Smooth muscle cell (in vitro differentiated cells): ENCODE measurements around the gene PITHD1. TPM values are rescaled to one million over a fixed set of nuclear protein-coding genes. Genes with fewer than 3 reads are reported as not detected.

Experiments
- DNase-seq: peaks from one replicate; lab custom pipeline; 2025; ENCODE audit not compliant: unreplicated experiment; lab: John Stamatoyannopoulos, UW
- H2AFZ ChIP-seq: fragments of 200-600 bp; sonication (generic); 2 replicates; pipeline ENCODE4 v1.6.0; 2016; ENCODE audit warnings: antibody characterized with exemption, low read depth, mild to moderate bottlenecking
- H3F3A ChIP-seq: fragments of 200-600 bp; sonication (generic); 2 replicates; pipeline ENCODE4 v1.6.0; 2017; ENCODE audit warnings: antibody characterized with exemption, low read depth
- H3K27ac ChIP-seq: fragments of 200-600 bp; sonication (generic); 2 replicates; pipeline ENCODE4 v1.5.1; 2016; ENCODE audit warnings: low read depth, mild to moderate bottlenecking
- H3K27me3 ChIP-seq: fragments of 200-600 bp; sonication (generic); 2 replicates; pipeline ENCODE4 v1.6.1; 2016; ENCODE audit warnings: low read depth, mild to moderate bottlenecking
- H3K36me3 ChIP-seq: fragments of 200-600 bp; sonication (generic); 2 replicates; pipeline ENCODE4 v1.5.1; 2016; ENCODE audit warnings: low read depth
- H3K4me1 ChIP-seq: fragments of 200-600 bp; sonication (generic); 2 replicates; pipeline ENCODE4 v1.5.1; 2016; ENCODE audit warnings: low read depth
- H3K4me2 ChIP-seq: fragments of 200-600 bp; sonication (generic); 2 replicates; pipeline ENCODE4 v1.6.0; 2016; ENCODE audit warnings: mild to moderate bottlenecking
- H3K4me3 ChIP-seq: fragments of 200-600 bp; sonication (generic); 2 replicates; pipeline ENCODE4 v1.5.1; 2016; ENCODE audit warnings: mild to moderate bottlenecking
- H3K79me2 ChIP-seq: fragments of 200-600 bp; sonication (generic); 2 replicates; pipeline ENCODE4 v1.6.0; 2016; ENCODE audit warnings: low read depth, mild to moderate bottlenecking
- H3K9ac ChIP-seq: fragments of 200-600 bp; sonication (generic); 2 replicates; pipeline ENCODE4 v1.6.0; 2016; ENCODE audit warnings: low read depth
- H3K9me3 ChIP-seq: fragments of 200-600 bp; sonication (generic); replicated peaks from 2 replicates; pipeline ENCODE4 v1.5.1; 2016; ENCODE audit warnings: low read depth
- H4K20me1 ChIP-seq: fragments of 200-600 bp; sonication (generic); 2 replicates; pipeline ENCODE4 v1.6.0; 2016; ENCODE audit warnings: low read depth
- CTCF ChIP-seq: fragments of 200-600 bp; sonication (generic); IDR thresholded peaks from 2 replicates; pipeline ENCODE4 v1.5.1; 2017; ENCODE audit warnings: borderline replicate concordance, mild to moderate bottlenecking, antibody characterized with exemption; ENCODE audit not compliant: insufficient read depth, poor library complexity, severe bottlenecking
- WGBS: methylation state at CpG from one replicate; pipeline ENCODE4 v1.1.7; 2016; ENCODE audit warnings: low lambda C conversion rate; 5-methylcytosine and 5-hydroxymethylcytosine counted together
- polyA plus RNA-seq: library from polyadenylated mRNA; unstranded; fragments of >200 nt; fragmentation: Nextera tagmentation; extraction: Ambion mirVana; gene quantifications from 2 replicates; pipeline ENCODE4 v1.2.1, GENCODE V29; 2016
- total RNA-seq: library from RNA; depleted of rRNA; stranded (reverse); fragments of >200 nt; gene quantifications from 2 replicates; pipeline ENCODE4 v1.2.3, GENCODE V29; 2014

Gene PITHD1
- total and polyA plus RNA-seq, 2 experiments from 2014 or later = 32.0 to 49.6 TPM

- WGBS = 56% methylated on average over 7 of the region's 7 CpGs
- no peaks in the 10 kb centered on the region for H3K27me3 ChIP-seq
- H3K4me1 ChIP-seq = peaks cover 5% of the 10 kb centered on the region
- H3K79me2 ChIP-seq = no peaks in the 10 kb centered on the region
- H3K27ac ChIP-seq = peak overlapping the region; percentile 84
- peak overlapping the region; percentile 85 for H3K4me3 ChIP-seq
- H3K9ac ChIP-seq = no peak overlapping the region
- DNase-seq = no peak
- H4K20me1 ChIP-seq = no peaks in the 10 kb centered on the region
- H3K36me3 ChIP-seq = no peaks in the 10 kb centered on the region
- no peaks in the 10 kb centered on the region for H3K9me3 ChIP-seq
- H2AFZ ChIP-seq = no peak overlapping the region
- peak overlapping the region; percentile 98 for H3K4me2 ChIP-seq
- TF ChIP-seq CTCF = no peak
- H3F3A ChIP-seq = peaks cover 17% of the 10 kb centered on the region
Measured at GRCh38 chr1:23799255-23799569, 21.0 kb downstream of the PITHD1 start.

GRCh38 chr1:23799570-23800399 is 21.6 kb downstream of the PITHD1 start:
- TF ChIP-seq CTCF = no peak
- WGBS = 2% methylated on average over 44 of the region's 48 CpGs
- Histone ChIP-seq H3K27ac (peak overlapping the region; percentile 84), H3K9me3 (no peaks in the 10 kb centered on the region), H3K4me1 (peaks cover 5% of the 10 kb centered on the region), H3K79me2 (no peaks in the 10 kb centered on the region), H2AFZ (no peak overlapping the region), H4K20me1 (no peaks in the 10 kb centered on the region), H3K27me3 (no peaks in the 10 kb centered on the region), H3K4me3 (peak overlapping the region; percentile 85), H3K4me2 (peak overlapping the region; percentile 98), H3K9ac (peak overlapping the region; percentile 89), H3K36me3 (no peaks in the 10 kb centered on the region), H3F3A (peaks cover 17% of the 10 kb centered on the region)
- no peak for DNase-seq

GRCh38 chr1:23800400-23801337 is 22.5 kb downstream of the PITHD1 start, which contains the start of gene GALE:
Gene GALE (minus strand): TSS chr1:23800754. CDS start chr1:23799007, 1,747 bp downstream.
- Histone ChIP-seq H4K20me1 (no peaks in the 10 kb centered on the region), H3K9ac (peak within 1 kb of the TSS; percentile 89), H2AFZ (peak within 1 kb of the TSS; percentile 85), H3K36me3 (no peaks in the 10 kb centered on the region), H3K27me3 (no peaks in the 10 kb centered on the region), H3K9me3 (no peaks in the 10 kb centered on the region), H3F3A (peaks cover 17% of the 10 kb centered on the region), H3K27ac (peak within 1 kb of the TSS; percentile 84), H3K4me2 (peak within 1 kb of the TSS; percentile 98), H3K4me1 (peaks cover 5% of the 10 kb centered on the region), H3K4me3 (peak within 1 kb of the TSS; percentile 85), H3K79me2 (no peaks in the 10 kb centered on the region)
- TF ChIP-seq CTCF = no peak
- under 1% methylated on average over 26 of the region's 82 CpGs for WGBS
- peak; percentile 86 for DNase-seq
